Measurements from ENCODE around the gene TPD52L2.

GRCh38 chr20:63878899-63879663 is 14.0 kb downstream of the TPD52L2 start:
- no peak for TF ChIP-seq ZNF70 (CRISPR knock-in tag; IDR thresholded peaks at IDR 0.05)
- no peak for TF ChIP-seq RARB (CRISPR knock-in tag; IDR thresholded peaks at IDR 0.05)
- TF ChIP-seq, protein P1, sequence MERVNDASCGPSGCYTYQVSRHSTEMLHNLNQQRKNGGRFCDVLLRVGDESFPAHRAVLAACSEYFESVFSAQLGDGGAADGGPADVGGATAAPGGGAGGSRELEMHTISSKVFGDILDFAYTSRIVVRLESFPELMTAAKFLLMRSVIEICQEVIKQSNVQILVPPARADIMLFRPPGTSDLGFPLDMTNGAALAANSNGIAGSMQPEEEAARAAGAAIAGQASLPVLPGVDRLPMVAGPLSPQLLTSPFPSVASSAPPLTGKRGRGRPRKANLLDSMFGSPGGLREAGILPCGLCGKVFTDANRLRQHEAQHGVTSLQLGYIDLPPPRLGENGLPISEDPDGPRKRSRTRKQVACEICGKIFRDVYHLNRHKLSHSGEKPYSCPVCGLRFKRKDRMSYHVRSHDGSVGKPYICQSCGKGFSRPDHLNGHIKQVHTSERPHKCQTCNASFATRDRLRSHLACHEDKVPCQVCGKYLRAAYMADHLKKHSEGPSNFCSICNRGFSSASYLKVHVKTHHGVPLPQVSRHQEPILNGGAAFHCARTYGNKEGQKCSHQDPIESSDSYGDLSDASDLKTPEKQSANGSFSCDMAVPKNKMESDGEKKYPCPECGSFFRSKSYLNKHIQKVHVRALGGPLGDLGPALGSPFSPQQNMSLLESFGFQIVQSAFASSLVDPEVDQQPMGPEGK (CRISPR knock-in tag; IDR thresholded peaks at IDR 0.05; ENCODE audit: borderline replicate concordance), result no peak
- TF ChIP-seq ZNF565 (CRISPR knock-in tag; conservative IDR thresholded peaks at IDR 0.05; ENCODE audit: low read depth), result no peak
- TF ChIP-seq ZNF8 (CRISPR knock-in tag; IDR thresholded peaks at IDR 0.05), result no peak
- no peak for TF ChIP-seq ZFP30 (CRISPR knock-in tag; IDR thresholded peaks at IDR 0.05)
- TF ChIP-seq, protein P2, sequence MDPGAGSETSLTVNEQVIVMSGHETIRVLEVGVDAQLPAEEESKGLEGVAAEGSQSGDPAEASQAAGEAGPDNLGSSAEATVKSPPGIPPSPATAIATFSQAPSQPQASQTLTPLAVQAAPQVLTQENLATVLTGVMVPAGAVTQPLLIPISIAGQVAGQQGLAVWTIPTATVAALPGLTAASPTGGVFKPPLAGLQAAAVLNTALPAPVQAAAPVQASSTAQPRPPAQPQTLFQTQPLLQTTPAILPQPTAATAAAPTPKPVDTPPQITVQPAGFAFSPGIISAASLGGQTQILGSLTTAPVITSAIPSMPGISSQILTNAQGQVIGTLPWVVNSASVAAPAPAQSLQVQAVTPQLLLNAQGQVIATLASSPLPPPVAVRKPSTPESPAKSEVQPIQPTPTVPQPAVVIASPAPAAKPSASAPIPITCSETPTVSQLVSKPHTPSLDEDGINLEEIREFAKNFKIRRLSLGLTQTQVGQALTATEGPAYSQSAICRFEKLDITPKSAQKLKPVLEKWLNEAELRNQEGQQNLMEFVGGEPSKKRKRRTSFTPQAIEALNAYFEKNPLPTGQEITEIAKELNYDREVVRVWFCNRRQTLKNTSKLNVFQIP (CRISPR knock-in tag; IDR thresholded peaks at IDR 0.05; ENCODE audit: borderline replicate concordance, low read depth), result no peak
- TF ChIP-seq OSR1 (CRISPR knock-in tag; IDR thresholded peaks at IDR 0.05), result no peak
- TF ChIP-seq ISL1 (CRISPR knock-in tag; IDR thresholded peaks at IDR 0.05), result no peak
- TF ChIP-seq TOX (CRISPR knock-in tag; IDR thresholded peaks at IDR 0.05; ENCODE audit: borderline replicate concordance), result no peak
- no peak for TF ChIP-seq TSHZ2 (CRISPR knock-in tag; IDR thresholded peaks at IDR 0.05)
- no peak for TF ChIP-seq TCF4 (CRISPR knock-in tag; IDR thresholded peaks at IDR 0.05; ENCODE audit: borderline replicate concordance)
- TF ChIP-seq PPARA (CRISPR knock-in tag; IDR thresholded peaks at IDR 0.05; ENCODE audit: borderline replicate concordance), result no peak

All from SK-N-SH treated with all-trans-retinoic acid at 6 μM for 48 hours (cell line).